ENCODE data around the gene RHCG. TPM values are rescaled to one million over a fixed set of nuclear protein-coding genes. Genes with fewer than 3 reads are reported as not detected.

Gene RHCG
- polyA plus RNA-seq, 1 experiment = not detected

- peak; percentile 31; the same call in 1 of the 2 replicates for TF ChIP-seq CTCF (IDR thresholded peaks at IDR 0.05; ENCODE audit: low read depth, low read length)
- no peak overlapping the region for H3K4me3 ChIP-seq (ENCODE audit: low read depth, low read length)
Measured at GRCh38 chr15:89494941-89495637, 1.3 kb downstream of the RHCG start.

GRCh38 chr15:89494031-89494430 is 2.4 kb downstream of the RHCG start:
- no peak overlapping the region for H3K4me3 ChIP-seq (ENCODE audit: low read depth, low read length)
- no peaks in the 10 kb centered on the region; the same call in 1 of the 2 replicates for H3K9me3 ChIP-seq (ENCODE audit: control insufficient read depth, insufficient read depth, low read length)
- ChIA-PET POLR2A (no interaction called here), CTCF (no interaction called here)
- no peak for TF ChIP-seq CTCF (IDR thresholded peaks at IDR 0.05; ENCODE audit: low read depth, low read length)
- DNase-seq (ENCODE audit: low read depth, low spot score) = no peak
- H3K27ac ChIP-seq (ENCODE audit: low read depth, low read length) = no peak overlapping the region
- H3K27me3 ChIP-seq (ENCODE audit: control insufficient read depth, insufficient read depth, low read length) = peaks cover 42% of the 10 kb centered on the region

More at GRCh38 chr15:89494941-89495637, 1.3 kb downstream of the RHCG start:
- peaks cover 38% of the 10 kb centered on the region for H3K27me3 ChIP-seq (ENCODE audit: control insufficient read depth, insufficient read depth, low read length)
- ChIA-PET CTCF (interaction anchor here (0.6 to 1.3 kb wide), 2 partner anchors 82 to 136 kb away, joined by 4 to 5 read pairs; no protein-coding TSS in a partner anchor), POLR2A (no interaction called here)
- no peaks in the 10 kb centered on the region; the same call in 1 of the 2 replicates for H3K9me3 ChIP-seq (ENCODE audit: control insufficient read depth, insufficient read depth, low read length)
- no peak overlapping the region for H3K27ac ChIP-seq (ENCODE audit: low read depth, low read length)
- no peak for DNase-seq (ENCODE audit: low read depth, low spot score)

- ChIA-PET POLR2A (no interaction called here), CTCF (no interaction called here)
- Histone ChIP-seq H3K27me3 (ENCODE audit: control insufficient read depth, insufficient read depth, low read length) (peaks cover 46% of the 10 kb centered on the region), H3K4me3 (ENCODE audit: low read depth, low read length) (no peak overlapping the region), H3K27ac (ENCODE audit: low read depth, low read length) (no peak overlapping the region), H3K9me3 (ENCODE audit: control insufficient read depth, insufficient read depth, low read length) (no peaks in the 10 kb centered on the region; the same call in 1 of the 2 replicates)
- TF ChIP-seq CTCF (IDR thresholded peaks at IDR 0.05; ENCODE audit: low read depth, low read length) = no peak
- no peak for DNase-seq (ENCODE audit: low read depth, low spot score)
Measured at GRCh38 chr15:89492934-89493631, 3.3 kb downstream of the RHCG start.

GRCh38 chr15:89492111-89492641 is 4.2 kb downstream of the RHCG start:
- POLR2A ChIA-PET = no interaction called here
- CTCF ChIA-PET = interaction anchor here (1.0 kb wide), 1 partner anchor 133 kb away, joined by 5 read pairs; no protein-coding TSS in a partner anchor

More at GRCh38 chr15:89492111-89492641, 4.2 kb downstream of the RHCG start:
- TF ChIP-seq CTCF (IDR thresholded peaks at IDR 0.05; ENCODE audit: low read depth, low read length) = peak; percentile 27; the same call in 1 of the 2 replicates
- H3K27me3 ChIP-seq (ENCODE audit: control insufficient read depth, insufficient read depth, low read length) = peaks cover 54% of the 10 kb centered on the region
- H3K4me3 ChIP-seq (ENCODE audit: low read depth, low read length) = no peak overlapping the region
- no peaks in the 10 kb centered on the region; the same call in 1 of the 2 replicates for H3K9me3 ChIP-seq (ENCODE audit: control insufficient read depth, insufficient read depth, low read length)
- H3K27ac ChIP-seq (ENCODE audit: low read depth, low read length) = no peak overlapping the region
- DNase-seq (ENCODE audit: low read depth, low spot score) = no peak
